Natural killer cell (primary cell): ENCODE measurements around the gene SLC6A15. TPM values are rescaled to one million over a fixed set of nuclear protein-coding genes. Genes with fewer than 3 reads are reported as not detected.

Source experiments
- ATAC-seq, 3 donors: fragments of 150-1000 bp in 2 of 3; fragments of 200-7000 bp in 1 of 3; cut with Tn5 transposase; 1 replicate in 1 of 3; 2 replicates in 2 of 3; pipeline ENCODE4 v1.10.0; 2021; ENCODE audit warnings: mild to moderate bottlenecking in 2 of 3, moderate library complexity in 2 of 3
- DNase-seq, 2 donors: peaks; one replicate each; pipeline versions ENCODE4 v3.0.0 to v3.0.0-alpha.2; 2013 to 2021; ENCODE audit warnings: mixed read lengths in 1 of 2
- H3K27ac ChIP-seq: one replicate; pipeline ENCODE4 v1.5.1; 2013; ENCODE audit warnings: mild to moderate bottlenecking, low read length
- H3K27me3 ChIP-seq: one replicate; pipeline ENCODE4 v1.6.1; 2013; ENCODE audit warnings: low read length; ENCODE audit not compliant: control insufficient read depth, insufficient read depth
- H3K36me3 ChIP-seq: one replicate; pipeline ENCODE4 v1.6.1; 2013; ENCODE audit warnings: low read length; ENCODE audit not compliant: control insufficient read depth, insufficient read depth
- H3K4me1 ChIP-seq: one replicate; pipeline ENCODE4 v1.6.1; 2013; ENCODE audit warnings: low read length; ENCODE audit not compliant: control insufficient read depth, insufficient read depth
- H3K4me3 ChIP-seq: one replicate; pipeline ENCODE4 v1.5.1; 2013; ENCODE audit warnings: low read length
- H3K9me3 ChIP-seq: one replicate; pipeline ENCODE4 v1.6.1; 2013; ENCODE audit warnings: low read length; ENCODE audit not compliant: control insufficient read depth, insufficient read depth
- H3K27ac Mint-ChIP-seq, 2 donors: one replicate each; pipeline ENCODE4 v1.8.0; 2022; ENCODE audit warnings: mild to moderate bottlenecking in 2 of 2, mixed read lengths in 2 of 2, moderate library complexity in 1 of 2
- H3K27me3 Mint-ChIP-seq, 2 donors: one replicate each; pipeline ENCODE4 v1.8.0; 2022; ENCODE audit warnings: low read depth in 2 of 2, mixed read lengths in 2 of 2
- H3K36me3 Mint-ChIP-seq: one replicate; pipeline ENCODE4 v1.8.0; 2022; ENCODE audit warnings: mixed read lengths
- H3K4me1 Mint-ChIP-seq, 2 donors: one replicate each; pipeline ENCODE4 v1.8.0; 2022; ENCODE audit warnings: mixed read lengths in 2 of 2
- H3K4me3 Mint-ChIP-seq: one replicate; pipeline ENCODE4 v1.8.0; 2022; ENCODE audit warnings: mild to moderate bottlenecking, moderate library complexity, mixed read lengths
- H3K9me3 Mint-ChIP-seq, 2 donors: one replicate each; pipeline ENCODE4 v1.8.0; 2022; ENCODE audit warnings: mixed read lengths in 2 of 2
- WGBS: methylation state at CpG from one replicate; pipeline ENCODE4 v1.1.7; 2013; ENCODE audit warnings: missing lambda C conversion rate; ENCODE audit not compliant: insufficient coverage; 5-methylcytosine and 5-hydroxymethylcytosine counted together
- intact Hi-C: fragments of 100-400 bp; cut with micrococcal nuclease; formaldehyde crosslinking; loops from one replicate; pipeline ENCODE4 v1.14.2; 2022
- total RNA-seq, 4 donors: library from RNA; stranded (reverse); fragments of 120-200 nt in 1 of 4; gene quantifications; one replicate each; pipeline versions ENCODE4 v1.2.3 to v1.2.4, GENCODE V29; 2013 to 2022
- TF ChIP-seq, protein P1 (sequence below): fragments of 200-600 bp; IDR thresholded peaks from one replicate; pipeline ENCODE4 v1.8.0; 2022; ENCODE audit warnings: antibody characterized with exemption

The SLC6A15 gene
- total RNA-seq, 3 donors from 2014 or later (not counting 1 experiment from before 2014, with no cell fraction given), result not detected

DNA sequence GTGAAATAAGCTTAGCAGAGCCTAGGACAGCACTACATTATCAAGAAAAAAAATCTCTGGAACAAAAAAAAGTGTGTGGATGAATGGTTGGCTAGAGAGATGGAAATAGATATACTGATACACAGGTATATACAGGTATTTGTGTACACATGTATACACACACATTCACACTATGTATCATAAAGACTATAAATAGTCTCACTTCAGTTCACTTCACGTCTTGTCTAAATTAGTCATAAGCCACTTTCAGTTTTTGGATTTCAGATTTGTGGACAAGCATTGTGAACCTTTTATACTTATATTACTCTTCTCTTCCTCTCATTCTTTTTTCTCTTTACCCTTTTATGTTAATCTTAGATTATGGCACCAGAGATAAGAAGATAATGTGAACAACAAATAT lies 41.8 kb upstream of the SLC6A15 start:
- no peak overlapping the region for H3K27ac ChIP-seq
- Mint-ChIP-seq H3K4me1 (no peaks in the 10 kb centered on the region), H3K36me3 (no peaks in the 10 kb centered on the region), H3K9me3 (peaks cover 2% of the 10 kb centered on the region in 2 donors), H3K4me3 (no peak overlapping the region), H3K27ac (no peak overlapping the region), H3K27me3 (no peaks in the 10 kb centered on the region)
- H3K9me3 ChIP-seq, result no peaks in the 10 kb centered on the region
- WGBS, result 67% methylated on average over 1 of the region's 1 CpG
- H3K27me3 ChIP-seq, result no peaks in the 10 kb centered on the region
- ATAC-seq, result no peak
- H3K36me3 ChIP-seq, result no peaks in the 10 kb centered on the region
- no peaks in the 10 kb centered on the region for H3K4me1 ChIP-seq
- DNase-seq, result no peak
- H3K4me3 ChIP-seq, result no peak overlapping the region
- TF ChIP-seq, protein P1, sequence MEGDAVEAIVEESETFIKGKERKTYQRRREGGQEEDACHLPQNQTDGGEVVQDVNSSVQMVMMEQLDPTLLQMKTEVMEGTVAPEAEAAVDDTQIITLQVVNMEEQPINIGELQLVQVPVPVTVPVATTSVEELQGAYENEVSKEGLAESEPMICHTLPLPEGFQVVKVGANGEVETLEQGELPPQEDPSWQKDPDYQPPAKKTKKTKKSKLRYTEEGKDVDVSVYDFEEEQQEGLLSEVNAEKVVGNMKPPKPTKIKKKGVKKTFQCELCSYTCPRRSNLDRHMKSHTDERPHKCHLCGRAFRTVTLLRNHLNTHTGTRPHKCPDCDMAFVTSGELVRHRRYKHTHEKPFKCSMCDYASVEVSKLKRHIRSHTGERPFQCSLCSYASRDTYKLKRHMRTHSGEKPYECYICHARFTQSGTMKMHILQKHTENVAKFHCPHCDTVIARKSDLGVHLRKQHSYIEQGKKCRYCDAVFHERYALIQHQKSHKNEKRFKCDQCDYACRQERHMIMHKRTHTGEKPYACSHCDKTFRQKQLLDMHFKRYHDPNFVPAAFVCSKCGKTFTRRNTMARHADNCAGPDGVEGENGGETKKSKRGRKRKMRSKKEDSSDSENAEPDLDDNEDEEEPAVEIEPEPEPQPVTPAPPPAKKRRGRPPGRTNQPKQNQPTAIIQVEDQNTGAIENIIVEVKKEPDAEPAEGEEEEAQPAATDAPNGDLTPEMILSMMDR, result no peak
- intact Hi-C loops, result no loop called here

DNA sequence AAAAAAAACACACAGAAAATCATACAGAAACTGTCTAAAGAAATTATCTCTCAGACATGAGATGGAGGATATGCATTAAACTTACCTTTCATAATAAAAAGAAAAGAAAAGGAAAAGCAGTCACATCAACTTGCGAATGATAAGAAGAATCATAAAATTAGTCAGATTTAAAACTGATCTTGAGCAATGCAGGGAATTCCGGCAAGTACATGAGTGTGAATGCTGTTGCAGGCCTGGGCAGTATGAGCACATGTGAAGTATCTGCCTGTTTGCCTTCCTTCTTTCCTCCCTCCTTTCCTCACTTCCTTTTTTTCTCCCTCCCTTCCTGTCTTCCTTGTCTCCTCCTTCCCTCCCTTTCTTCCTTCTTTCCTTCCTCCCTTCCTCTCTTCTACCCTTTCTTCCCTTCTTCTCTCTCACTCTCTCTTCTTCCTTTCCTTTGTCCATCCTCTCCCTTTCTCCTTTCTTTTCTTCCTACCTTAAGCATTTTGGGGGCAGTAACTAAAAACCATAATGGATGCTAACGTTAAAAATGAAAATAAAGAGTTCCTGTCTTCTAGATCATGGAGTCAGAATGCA lies 38.5 kb upstream of the SLC6A15 start:
- TF ChIP-seq, protein P1, result no peak
- WGBS, result 100% methylated on average over 2 of the region's 3 CpGs

DNA sequence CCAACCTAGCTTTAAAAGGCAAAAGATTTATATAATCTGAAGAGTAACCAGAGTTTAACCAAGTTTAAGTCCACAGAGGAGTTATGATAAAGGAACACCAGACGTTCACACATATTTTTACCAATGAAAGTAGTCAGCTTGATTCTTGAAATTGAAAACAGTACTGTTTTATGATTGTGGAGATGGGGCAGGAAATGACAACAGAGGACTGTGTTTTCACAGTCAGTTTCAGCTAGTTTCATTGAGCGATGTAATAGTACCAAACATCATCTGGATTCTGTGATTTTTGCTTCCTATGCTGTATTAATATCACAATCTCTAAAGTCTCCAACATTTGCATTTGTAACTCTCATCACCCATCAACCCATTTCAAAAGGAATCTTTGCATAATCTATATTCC lies 34.2 kb upstream of the SLC6A15 start:
- Histone ChIP-seq H3K9me3 (no peaks in the 10 kb centered on the region), H3K27me3 (no peaks in the 10 kb centered on the region), H3K4me3 (no peak overlapping the region), H3K4me1 (no peaks in the 10 kb centered on the region), H3K27ac (no peak overlapping the region), H3K36me3 (no peaks in the 10 kb centered on the region)
- H3K9me3 Mint-ChIP-seq, result peaks cover 0 to 8% of the 10 kb centered on the region in 2 donors
- TF ChIP-seq, protein P1, result no peak
- ATAC-seq, result no peak
- H3K27ac Mint-ChIP-seq, result no peak overlapping the region
- no peaks in the 10 kb centered on the region for H3K27me3 Mint-ChIP-seq
- no peak for DNase-seq
- H3K4me1 Mint-ChIP-seq, result no peaks in the 10 kb centered on the region
- no peaks in the 10 kb centered on the region for H3K36me3 Mint-ChIP-seq
- intact Hi-C loops, result no loop called here
- 79% methylated on average over 1 of the region's 2 CpGs for WGBS
- H3K4me3 Mint-ChIP-seq, result no peak overlapping the region

More for the DNA sequence above, 38.5 kb upstream of the SLC6A15 start:
- Histone ChIP-seq H3K27ac (no peak overlapping the region), H3K4me3 (no peak overlapping the region), H3K9me3 (no peaks in the 10 kb centered on the region), H3K36me3 (no peaks in the 10 kb centered on the region), H3K27me3 (no peaks in the 10 kb centered on the region), H3K4me1 (no peaks in the 10 kb centered on the region)
- no peaks in the 10 kb centered on the region for H3K27me3 Mint-ChIP-seq
- ATAC-seq (no peak), DNase-seq (no peak)
- no peaks in the 10 kb centered on the region for H3K4me1 Mint-ChIP-seq
- intact Hi-C loops, result no loop called here
- H3K36me3 Mint-ChIP-seq, result no peaks in the 10 kb centered on the region
- no peak overlapping the region for H3K4me3 Mint-ChIP-seq
- H3K9me3 Mint-ChIP-seq, result peaks cover 0 to 2% of the 10 kb centered on the region in 2 donors
- no peak overlapping the region for H3K27ac Mint-ChIP-seq

DNA sequence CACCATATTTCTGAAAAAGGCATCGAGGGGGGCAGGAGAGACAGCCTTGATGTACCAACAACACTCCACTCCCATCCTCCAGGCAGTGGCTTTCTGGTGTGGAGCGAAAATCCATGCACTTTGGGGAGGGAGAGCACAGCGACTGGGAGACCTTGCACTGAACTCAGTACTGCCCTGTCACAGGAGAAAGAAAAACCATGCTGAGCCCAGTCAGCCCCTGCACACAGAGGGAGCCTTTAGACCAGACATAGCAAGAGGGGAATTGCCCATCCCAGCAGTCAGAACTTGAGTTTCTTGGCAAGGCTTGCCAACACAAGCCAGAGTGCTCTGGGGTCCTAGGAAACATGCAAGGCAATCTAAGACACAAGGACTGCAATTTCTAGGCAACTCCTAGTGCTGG lies 24.8 kb upstream of the SLC6A15 start:
- TF ChIP-seq, protein P1, result no peak
- Histone ChIP-seq H3K4me3 (no peak overlapping the region), H3K4me1 (no peaks in the 10 kb centered on the region), H3K27me3 (no peaks in the 10 kb centered on the region), H3K9me3 (peaks cover 5% of the 10 kb centered on the region), H3K36me3 (no peaks in the 10 kb centered on the region), H3K27ac (no peak overlapping the region)
- Mint-ChIP-seq H3K27me3 (no peaks in the 10 kb centered on the region), H3K4me3 (no peak overlapping the region), H3K27ac (no peak overlapping the region), H3K36me3 (no peaks in the 10 kb centered on the region), H3K9me3 (peaks cover 6 to 12% of the 10 kb centered on the region in 2 donors), H3K4me1 (no peaks in the 10 kb centered on the region)
- DNase-seq, result no peak
- 68% methylated on average over 3 of the region's 3 CpGs for WGBS
- intact Hi-C loops, result no loop called here
- ATAC-seq, result no peak
